SK-N-SH treated with all-trans-retinoic acid at 6 μM for 48 hours (cell line): Measurements from ENCODE around the gene STKLD1.

ENCODE experiments used
- ATAC-seq: fragments of 200-7000 bp; cut with Tn5 transposase; 3 replicates; pipeline ENCODE4 v1.9.1; 2020; ENCODE audit warnings: mild to moderate bottlenecking, moderate library complexity
- ARNTL ChIP-seq: fragments of 450-650 bp; formaldehyde crosslinking; IDR thresholded peaks from 2 replicates; pipeline ENCODE4 v1.5.0; 2020; ENCODE audit warnings: low read depth, mild to moderate bottlenecking, moderate library complexity, borderline replicate concordance
- BACH2 ChIP-seq: fragments of 250-450 bp; sonication (Bioruptor Pico); IDR thresholded peaks from 2 replicates; pipeline ENCODE4 v1.9.0; 2021; ENCODE audit warnings: mild to moderate bottlenecking, borderline replicate concordance
- CREB5 ChIP-seq: fragments of 250-450 bp; sonication (Bioruptor Pico); IDR thresholded peaks from 2 replicates; pipeline ENCODE4 v1.5.1; 2020; ENCODE audit warnings: low read depth, mild to moderate bottlenecking, moderate library complexity
- CSDC2 ChIP-seq: fragments of 250-450 bp; sonication (Bioruptor Pico); IDR thresholded peaks from 2 replicates; pipeline ENCODE4 v1.5.0; 2020; ENCODE audit warnings: mild to moderate bottlenecking, moderate library complexity
- ESRRG ChIP-seq: fragments of 250-450 bp; sonication (Bioruptor Pico); IDR thresholded peaks from 2 replicates; pipeline ENCODE4 v1.6.1; 2021; ENCODE audit warnings: mild to moderate bottlenecking
- GLIS3 ChIP-seq: fragments of 250-450 bp; sonication (Bioruptor Pico); IDR thresholded peaks from 2 replicates; pipeline ENCODE4 v1.5.0; 2020; ENCODE audit warnings: mild to moderate bottlenecking, moderate library complexity
- ISL1 ChIP-seq: fragments of 250-450 bp; sonication (Bioruptor Pico); IDR thresholded peaks from 2 replicates; pipeline ENCODE4 v2.1.2; 2022; ENCODE audit warnings: mild to moderate bottlenecking, moderate library complexity
- OSR1 ChIP-seq: fragments of 250-450 bp; sonication (Bioruptor Pico); IDR thresholded peaks from 2 replicates; pipeline ENCODE4 v1.8.0; 2022; ENCODE audit warnings: moderate library complexity, mild to moderate bottlenecking, inconsistent platforms
- PATZ1 ChIP-seq: fragments of 250-450 bp; sonication (Bioruptor Pico); IDR thresholded peaks from 2 replicates; pipeline ENCODE4 v1.8.0; 2020; ENCODE audit warnings: mild to moderate bottlenecking, moderate library complexity, borderline replicate concordance
- PPARA ChIP-seq: fragments of 250-450 bp; sonication (Bioruptor Pico); IDR thresholded peaks from 2 replicates; pipeline ENCODE4 v1.5.0; 2020; ENCODE audit warnings: mild to moderate bottlenecking, borderline replicate concordance
- RARB ChIP-seq: fragments of 250-450 bp; sonication (Bioruptor Pico); IDR thresholded peaks from 2 replicates; pipeline ENCODE4 v1.8.0; 2021; ENCODE audit warnings: mild to moderate bottlenecking, moderate library complexity
- SNAI2 ChIP-seq: fragments of 250-450 bp; sonication (Bioruptor Pico); IDR thresholded peaks from 2 replicates; pipeline ENCODE4 v1.5.0; 2020; ENCODE audit warnings: mild to moderate bottlenecking, moderate library complexity
- TCF4 ChIP-seq: fragments of 250-450 bp; sonication (Bioruptor Pico); IDR thresholded peaks from 2 replicates; pipeline ENCODE4 v1.8.0; 2021; ENCODE audit warnings: mild to moderate bottlenecking, moderate library complexity, borderline replicate concordance
- TOX ChIP-seq: fragments of 250-450 bp; sonication (Bioruptor Pico); IDR thresholded peaks from 2 replicates; pipeline ENCODE4 v1.8.0; 2021; ENCODE audit warnings: mild to moderate bottlenecking, moderate library complexity, borderline replicate concordance
- ZFP30 ChIP-seq: fragments of 450-650 bp; formaldehyde crosslinking; IDR thresholded peaks from 2 replicates; pipeline ENCODE4 v1.5.0; 2022; ENCODE audit warnings: mild to moderate bottlenecking, moderate library complexity
- ZNF565 ChIP-seq: fragments of 450-650 bp; formaldehyde crosslinking; conservative IDR thresholded peaks from 2 replicates; pipeline ENCODE4 v1.5.0; 2020; ENCODE audit warnings: low read depth, mild to moderate bottlenecking, moderate library complexity
- ZNF70 ChIP-seq: fragments of 450-650 bp; formaldehyde crosslinking; IDR thresholded peaks from 2 replicates; pipeline ENCODE4 v1.5.0; 2020; ENCODE audit warnings: mild to moderate bottlenecking, moderate library complexity
- ZNF8 ChIP-seq: fragments of 450-650 bp; formaldehyde crosslinking; IDR thresholded peaks from 2 replicates; pipeline ENCODE4 v1.5.0; 2020; ENCODE audit warnings: mild to moderate bottlenecking, moderate library complexity

STKLD1 gene

GRCh38 chr9:133370685-133371084 is 5.5 kb upstream of the STKLD1 start:
- TF ChIP-seq PPARA (CRISPR knock-in tag): no peak
- ATAC-seq: no peak

- TF ChIP-seq BACH2 (CRISPR knock-in tag) (no peak), CREB5 (CRISPR knock-in tag) (no peak), ISL1 (no peak), ZNF565 (CRISPR knock-in tag) (no peak), ZNF70 (CRISPR knock-in tag) (no peak), ARNTL (CRISPR knock-in tag) (no peak), ESRRG (CRISPR knock-in tag) (no peak), PATZ1 (CRISPR knock-in tag) (no peak), ZNF8 (no peak), CSDC2 (CRISPR knock-in tag) (no peak)
- TF ChIP-seq, all 23 proteins: peak for 0
- ATAC-seq: no peak
Observed at GRCh38 chr9:133371261-133371711, 4.9 kb upstream of the STKLD1 start.

GRCh38 chr9:133372144-133372543 is 4.0 kb upstream of the STKLD1 start:
- TF ChIP-seq PATZ1 (CRISPR knock-in tag) (no peak), PPARA (CRISPR knock-in tag) (no peak), CREB5 (CRISPR knock-in tag) (no peak), OSR1 (CRISPR knock-in tag) (no peak), SNAI2 (no peak), ZNF70 (CRISPR knock-in tag) (no peak), GLIS3 (CRISPR knock-in tag) (no peak), TCF4 (no peak), ARNTL (CRISPR knock-in tag) (no peak), ZFP30 (CRISPR knock-in tag) (no peak), CSDC2 (CRISPR knock-in tag) (no peak), RARB (no peak)
- ATAC-seq: no peak

GRCh38 chr9:133374612-133375115 is 1.5 kb upstream of the STKLD1 start:
- TF ChIP-seq TOX (CRISPR knock-in tag) (no peak), ZFP30 (CRISPR knock-in tag) (no peak), BACH2 (CRISPR knock-in tag) (no peak), CSDC2 (CRISPR knock-in tag) (no peak), PPARA (CRISPR knock-in tag) (no peak), PATZ1 (CRISPR knock-in tag) (no peak), ARNTL (CRISPR knock-in tag) (no peak), ZNF565 (CRISPR knock-in tag) (no peak), SNAI2 (no peak), ESRRG (CRISPR knock-in tag) (no peak)
- ATAC-seq: no peak
